Body of pancreas (tissue), 4 donors: Measurements from ENCODE around the gene ATP10D. TPM values are rescaled to one million over a fixed set of nuclear protein-coding genes. Genes with fewer than 3 reads are reported as not detected.

Experiments
- ATAC-seq: fragments of 150-250 bp; one replicate; pipeline ENCODE4 v1.9.1; 2016
- DNase-seq, 4 donors: peaks; one replicate each; pipeline ENCODE4 v3.0.0-alpha.2; 2019
- H3K27ac ChIP-seq, 4 donors: fragments of 200-600 bp; sonication (generic); 1 replicate in 3 of 4; 2 replicates in 1 of 4; pipeline versions ENCODE4 v1.5.1 to v1.6.1; 2016 to 2019; ENCODE audit warnings: mild to moderate bottlenecking in 1 of 4, mixed read lengths in 1 of 4, moderate library complexity in 1 of 4
- H3K27me3 ChIP-seq, 2 donors: fragments of 200-600 bp; sonication (generic); one replicate each; pipeline ENCODE4 v1.6.0; 2016; ENCODE audit warnings: mild to moderate bottlenecking in 1 of 2
- H3K36me3 ChIP-seq, 2 donors: fragments of 200-600 bp; sonication (generic); replicated peaks in 1 of 2; 2 replicates each; pipeline ENCODE4 v1.5.1; 2016; ENCODE audit warnings: low read depth in 2 of 2; ENCODE audit not compliant: insufficient read depth in 1 of 2
- H3K4me1 ChIP-seq: fragments of 200-600 bp; sonication (generic); one replicate; pipeline ENCODE4 v1.6.0; 2016
- H3K4me3 ChIP-seq, 2 donors: fragments of 200-600 bp; sonication (generic); 1 replicate in 1 of 2; 2 replicates in 1 of 2; pipeline ENCODE4 v1.5.1; 2016 to 2019
- H3K9me3 ChIP-seq, 3 donors: fragments of 200-600 bp; sonication (generic); 1 replicate in 2 of 3; 2 replicates in 1 of 3; pipeline ENCODE4 v1.5.1; 2016
- CTCF ChIP-seq, 7 experiments: fragments of 450-650 bp in 4 of 7; fragments of 200-600 bp in 3 of 7; sonication (generic) in 3 of 7; IDR thresholded peaks; one replicate each; pipeline ENCODE4 v1.5.1; 2016 to 2019; ENCODE audit warnings: antibody characterized with exemption in 7 of 7
- POLR2A ChIP-seq, 3 donors: fragments of 450-650 bp; IDR thresholded peaks; one replicate each; pipeline ENCODE4 v1.6.1; 2016; ENCODE audit warnings: antibody characterized with exemption in 3 of 3, mild to moderate bottlenecking in 2 of 3
- WGBS, 2 donors: methylation state at CpG; one replicate each; pipeline ENCODE4 v1.1.5; 2017; 5-methylcytosine and 5-hydroxymethylcytosine counted together
- intact Hi-C: fragments of 100-400 bp; cut with DNase I; formaldehyde crosslinking; loops from one replicate; pipeline ENCODE4 v1.15.1; 2023
- total RNA-seq, 2 donors: library from RNA; depleted of rRNA; stranded (reverse); fragments of >200 nt; gene quantifications; one replicate each; pipeline ENCODE4 v1.1.0, GENCODE V29; 2016

ATP10D gene
- total RNA-seq, 2 donors from 2014 or later = 12.5 to 24.4 TPM

- no peak for TF ChIP-seq POLR2A (IDR thresholded peaks at IDR 0.05)
- TF ChIP-seq CTCF (IDR thresholded peaks at IDR 0.05) = no peak
- WGBS, 2 donors = 48 to 71% methylated on average over 1 of the region's 1 CpG
- no peaks in the 10 kb centered on the region for H3K27me3 ChIP-seq
- H3K4me1 ChIP-seq = no peaks in the 10 kb centered on the region
- intact Hi-C loops = no loop called here
- H3K27ac ChIP-seq = no peak overlapping the region
- ATAC-seq = no peak
- no peak for DNase-seq
- H3K4me3 ChIP-seq = no peak overlapping the region
- H3K36me3 ChIP-seq = no peaks in the 10 kb centered on the region
- H3K9me3 ChIP-seq = no peaks in the 10 kb centered on the region
Observed at GRCh38 chr4:47475411-47475810, 9.7 kb upstream of the ATP10D start.

GRCh38 chr4:47478804-47479203 is 6.3 kb upstream of the ATP10D start:
- no peaks in the 10 kb centered on the region for H3K4me1 ChIP-seq
- no peaks in the 10 kb centered on the region for H3K27me3 ChIP-seq
- DNase-seq (no peak), ATAC-seq (no peak)
- WGBS, 2 donors = 77% methylated on average over 4 of the region's 4 CpGs
- intact Hi-C loops = no loop called here
- no peak overlapping the region for H3K4me3 ChIP-seq
- no peak overlapping the region for H3K27ac ChIP-seq
- TF ChIP-seq CTCF (IDR thresholded peaks at IDR 0.05) (no peak), POLR2A (IDR thresholded peaks at IDR 0.05) (no peak)
- H3K36me3 ChIP-seq = no peaks in the 10 kb centered on the region
- no peaks in the 10 kb centered on the region for H3K9me3 ChIP-seq

- H3K27ac ChIP-seq = no peak overlapping the region
- TF ChIP-seq CTCF (IDR thresholded peaks at IDR 0.05) (no peak), POLR2A (IDR thresholded peaks at IDR 0.05) (no peak)
- no peak overlapping the region for H3K4me3 ChIP-seq
- DNase-seq (no peak), ATAC-seq (no peak)
- H3K27me3 ChIP-seq = no peaks in the 10 kb centered on the region
- H3K36me3 ChIP-seq = no peaks in the 10 kb centered on the region
- intact Hi-C loops = no loop called here
- H3K9me3 ChIP-seq = no peaks in the 10 kb centered on the region
- 67 to 70% methylated on average over 4 of the region's 4 CpGs for WGBS, 2 donors
- peaks cover 16% of the 10 kb centered on the region for H3K4me1 ChIP-seq
Observed at GRCh38 chr4:47482326-47482725, 2.7 kb upstream of the ATP10D start.

GRCh38 chr4:47483745-47484144 is 1.3 kb upstream of the ATP10D start:
- WGBS, 2 donors = 82 to 85% methylated on average over 3 of the region's 3 CpGs
- ATAC-seq = no peak
- DNase-seq = no peak
- Histone ChIP-seq H3K27me3 (no peaks in the 10 kb centered on the region), H3K4me3 (no peak overlapping the region), H3K36me3 (no peaks in the 10 kb centered on the region), H3K27ac (peak overlapping the region in 2 of 4 donors; percentile 88 to 89), H3K9me3 (no peaks in the 10 kb centered on the region), H3K4me1 (peaks cover 16% of the 10 kb centered on the region)
- no peak for TF ChIP-seq POLR2A (IDR thresholded peaks at IDR 0.05)
- TF ChIP-seq CTCF (IDR thresholded peaks at IDR 0.05) = no peak
- intact Hi-C loops = no loop called here

GRCh38 chr4:47484168-47484567 is 907 bp upstream of the ATP10D start:
- Histone ChIP-seq H3K4me3 (no peak overlapping the region), H3K4me1 (peaks cover 16% of the 10 kb centered on the region), H3K9me3 (no peaks in the 10 kb centered on the region), H3K27ac (peak overlapping the region in 3 of 4 donors; percentile 88 to 90 (median 89)), H3K27me3 (no peaks in the 10 kb centered on the region), H3K36me3 (no peaks in the 10 kb centered on the region)
- WGBS, 2 donors = 53 to 61% methylated on average over 3 of the region's 3 CpGs
- intact Hi-C loops = no loop called here
- no peak for ATAC-seq
- TF ChIP-seq CTCF (IDR thresholded peaks at IDR 0.05) = no peak
- no peak for TF ChIP-seq POLR2A (IDR thresholded peaks at IDR 0.05)
- no peak for DNase-seq
